Caco-2 (cell line): ENCODE measurements around the gene FBXO28. TPM values are rescaled to one million over a fixed set of nuclear protein-coding genes. Genes with fewer than 3 reads are reported as not detected.

Source experiments
- BruUV-seq: library from RNA; stranded (reverse); fragments of 400-500 nt; replicated peaks from 2 replicates; lab custom pipeline; 2021; lab: Mats Ljungman, UMichigan
- CTCF ChIA-PET: fragments of 300-600 bp; sonication (Branson Sonifier 250); formaldehyde crosslinking; loops from one replicate; lab custom pipeline; 2022; ENCODE audit warnings: antibody characterized with exemption; lab: Charles Lee
- POLR2A ChIA-PET: fragments of 300-600 bp; sonication (Branson Sonifier 250); formaldehyde crosslinking; loops from one replicate; lab custom pipeline; 2022; ENCODE audit warnings: antibody characterized with exemption; lab: Charles Lee
- DNase-seq, 2 experiments: peaks; one replicate each; pipeline versions ENCODE4 v3.0.0 to v3.0.0-alpha.2; 2020 to 2022
- H3K27me3 ChIP-seq: replicated peaks from 2 replicates; pipeline ENCODE4 v1.6.0; 2011; ENCODE audit warnings: low read length; ENCODE audit not compliant: control insufficient read depth, insufficient read depth
- H3K36me3 ChIP-seq: 2 replicates; pipeline ENCODE4 v1.5.1; 2011; ENCODE audit warnings: low read length; ENCODE audit not compliant: control insufficient read depth, insufficient read depth
- H3K4me1 ChIP-seq: fragments of 250-450 bp; sonication (Bioruptor Pico); 2 replicates; pipeline ENCODE4 v1.5.1; 2020; ENCODE audit warnings: mild to moderate bottlenecking
- H3K4me3 ChIP-seq: 2 replicates; pipeline ENCODE4 v1.5.1; 2011; ENCODE audit warnings: low read depth, mild to moderate bottlenecking, control low read depth, low read length
- H3K9me3 ChIP-seq: fragments of 250-450 bp; sonication (Bioruptor Pico); 2 replicates; pipeline ENCODE4 v1.5.1; 2020; ENCODE audit warnings: mild to moderate bottlenecking, moderate library complexity
- H3K27ac Mint-ChIP-seq: one replicate; pipeline ENCODE4 v1.8.0; 2022; ENCODE audit warnings: mixed read lengths; ENCODE audit not compliant: unreplicated experiment
- H3K27me3 Mint-ChIP-seq: one replicate; pipeline ENCODE4 v1.8.0; 2022; ENCODE audit warnings: mixed read lengths; ENCODE audit not compliant: insufficient read depth, unreplicated experiment
- H3K36me3 Mint-ChIP-seq: one replicate; pipeline ENCODE4 v1.8.0; 2022; ENCODE audit warnings: mild to moderate bottlenecking, mixed read lengths; ENCODE audit not compliant: insufficient read depth, unreplicated experiment
- H3K4me1 Mint-ChIP-seq: one replicate; pipeline ENCODE4 v1.8.0; 2022; ENCODE audit warnings: low read depth, mixed read lengths; ENCODE audit not compliant: unreplicated experiment
- H3K4me3 Mint-ChIP-seq: one replicate; pipeline ENCODE4 v1.8.0; 2022; ENCODE audit warnings: mild to moderate bottlenecking, moderate library complexity, mixed read lengths; ENCODE audit not compliant: unreplicated experiment
- H3K9me3 Mint-ChIP-seq: one replicate; pipeline ENCODE4 v1.8.0; 2022; ENCODE audit warnings: mixed read lengths; ENCODE audit not compliant: unreplicated experiment
- intact Hi-C: fragments of 100-400 bp; cut with micrococcal nuclease; formaldehyde crosslinking; loops from one replicate; pipeline ENCODE4 v1.10.0; 2022; ENCODE audit not compliant: unreplicated experiment
- total RNA-seq: library from RNA; stranded (reverse); gene quantifications from 2 replicates; pipeline ENCODE4 v1.2.3, GENCODE V29; 2022
- TF ChIP-seq, protein P1 (sequence below), 2 experiments: fragments of 200-600 bp in 1 of 2; IDR thresholded peaks; 1 replicate in 1 of 2; 2 replicates in 1 of 2; pipeline versions ENCODE4 v1.5.1 to v1.8.0; 2011 to 2022; ENCODE audit warnings: antibody characterized with exemption in 1 of 2, control low read depth in 1 of 2, inconsistent platforms in 1 of 2, low read depth in 1 of 2, low read length in 1 of 2, mild to moderate bottlenecking in 1 of 2, moderate library complexity in 1 of 2; ENCODE audit not compliant: insufficient read depth in 1 of 2, severe bottlenecking in 1 of 2, unreplicated experiment in 1 of 2

Gene FBXO28
- total RNA-seq, 1 experiment from 2014 or later: 31.3 TPM

DNA sequence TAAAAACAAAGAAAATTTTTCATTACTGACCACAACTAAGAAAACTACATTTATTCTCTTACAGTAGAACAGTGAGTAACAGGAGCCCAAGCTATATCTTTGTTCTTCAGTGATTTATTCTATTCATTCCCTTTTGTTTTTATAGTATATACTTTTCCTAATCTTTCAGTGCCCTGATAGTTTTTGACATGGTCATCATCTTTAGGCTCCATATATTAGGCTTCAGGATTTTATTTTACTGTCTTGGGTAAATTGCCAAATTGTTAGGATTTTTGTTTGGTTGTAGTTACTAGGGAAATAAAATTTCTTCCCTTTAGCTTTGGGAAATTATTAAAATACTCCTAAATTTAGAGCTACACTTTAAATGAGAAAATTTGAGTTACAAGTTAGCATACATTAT, 10.3 kb downstream of the FBXO28 start:
- Mint-ChIP-seq H3K27me3 (no peaks in the 10 kb centered on the region), H3K36me3 (peaks cover 14% of the 10 kb centered on the region), H3K27ac (no peak overlapping the region), H3K4me3 (no peak overlapping the region), H3K9me3 (no peaks in the 10 kb centered on the region), H3K4me1 (no peaks in the 10 kb centered on the region)
- BruUV-seq: no TSS peak
- H3K4me1 ChIP-seq: no peaks in the 10 kb centered on the region
- no peaks in the 10 kb centered on the region for H3K27me3 ChIP-seq
- DNase-seq: no peak
- H3K4me3 ChIP-seq: no peak overlapping the region
- CTCF ChIA-PET: no interaction called here
- POLR2A ChIA-PET: no interaction called here
- no peaks in the 10 kb centered on the region for H3K9me3 ChIP-seq
- intact Hi-C loops: no loop called here
- no peaks in the 10 kb centered on the region for H3K36me3 ChIP-seq
- TF ChIP-seq, protein P1, sequence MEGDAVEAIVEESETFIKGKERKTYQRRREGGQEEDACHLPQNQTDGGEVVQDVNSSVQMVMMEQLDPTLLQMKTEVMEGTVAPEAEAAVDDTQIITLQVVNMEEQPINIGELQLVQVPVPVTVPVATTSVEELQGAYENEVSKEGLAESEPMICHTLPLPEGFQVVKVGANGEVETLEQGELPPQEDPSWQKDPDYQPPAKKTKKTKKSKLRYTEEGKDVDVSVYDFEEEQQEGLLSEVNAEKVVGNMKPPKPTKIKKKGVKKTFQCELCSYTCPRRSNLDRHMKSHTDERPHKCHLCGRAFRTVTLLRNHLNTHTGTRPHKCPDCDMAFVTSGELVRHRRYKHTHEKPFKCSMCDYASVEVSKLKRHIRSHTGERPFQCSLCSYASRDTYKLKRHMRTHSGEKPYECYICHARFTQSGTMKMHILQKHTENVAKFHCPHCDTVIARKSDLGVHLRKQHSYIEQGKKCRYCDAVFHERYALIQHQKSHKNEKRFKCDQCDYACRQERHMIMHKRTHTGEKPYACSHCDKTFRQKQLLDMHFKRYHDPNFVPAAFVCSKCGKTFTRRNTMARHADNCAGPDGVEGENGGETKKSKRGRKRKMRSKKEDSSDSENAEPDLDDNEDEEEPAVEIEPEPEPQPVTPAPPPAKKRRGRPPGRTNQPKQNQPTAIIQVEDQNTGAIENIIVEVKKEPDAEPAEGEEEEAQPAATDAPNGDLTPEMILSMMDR (IDR thresholded peaks at IDR 0.05; ENCODE audit: insufficient read depth in 1 of 2, low read depth in 1 of 2, low read length in 1 of 2, severe bottlenecking in 1 of 2, unreplicated experiment in 1 of 2): no peak

DNA sequence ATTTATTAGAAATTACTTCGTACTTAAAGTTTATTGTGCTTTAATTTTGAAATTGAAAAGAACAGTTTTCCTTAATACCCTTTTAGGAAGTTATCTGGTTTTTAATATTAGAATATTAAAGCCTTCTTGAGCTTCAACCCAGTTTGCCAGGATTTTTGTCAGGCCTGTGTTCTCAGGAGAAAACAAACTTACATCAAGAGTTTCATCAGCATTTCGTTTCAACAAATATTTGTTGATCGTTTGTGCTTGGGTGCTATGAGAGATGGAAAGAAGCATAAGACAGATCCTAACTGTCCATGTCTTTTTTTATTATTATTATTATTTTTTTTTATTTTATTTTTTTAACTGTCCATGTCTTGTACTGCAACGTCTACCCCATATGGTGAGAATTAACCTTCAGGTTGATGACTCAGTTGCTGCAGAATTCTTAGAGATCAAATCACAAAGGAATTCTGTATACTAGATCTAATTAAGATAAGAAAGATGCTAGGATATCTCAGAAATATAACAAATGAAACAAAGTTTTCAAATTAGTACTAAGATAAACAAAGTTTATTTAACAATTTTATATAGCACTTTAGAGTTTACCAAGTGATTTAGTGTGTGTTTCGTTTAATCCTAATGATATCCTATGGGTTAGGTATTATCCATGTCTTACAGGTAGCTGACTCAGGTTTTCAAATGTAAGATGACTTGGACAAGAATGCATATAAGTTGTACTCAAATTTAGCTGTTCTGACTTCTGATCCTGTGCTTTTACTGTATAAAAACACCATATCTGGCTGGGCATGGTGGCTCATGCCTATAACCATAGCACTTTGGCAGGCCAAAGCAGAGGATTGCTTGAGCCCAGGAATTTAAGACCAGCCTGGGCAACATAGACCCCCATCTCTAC, 14.3 kb downstream of the FBXO28 start:
- TF ChIP-seq, protein P1 (IDR thresholded peaks at IDR 0.05; ENCODE audit: insufficient read depth in 1 of 2, low read depth in 1 of 2, low read length in 1 of 2, severe bottlenecking in 1 of 2, unreplicated experiment in 1 of 2): no peak
- Histone ChIP-seq H3K4me1 (no peaks in the 10 kb centered on the region), H3K27me3 (no peaks in the 10 kb centered on the region), H3K36me3 (no peaks in the 10 kb centered on the region), H3K9me3 (no peaks in the 10 kb centered on the region), H3K4me3 (no peak overlapping the region)
- intact Hi-C loops: no loop called here
- no peak overlapping the region for H3K27ac Mint-ChIP-seq
- BruUV-seq: no TSS peak
- no peak overlapping the region for H3K4me3 Mint-ChIP-seq
- H3K36me3 Mint-ChIP-seq: peaks cover 36% of the 10 kb centered on the region
- ChIA-PET POLR2A (no interaction called here), CTCF (interaction anchor here (0.6 kb wide), 1 partner anchor 141 kb away, joined by 6 read pairs; no protein-coding TSS in a partner anchor)
- no peaks in the 10 kb centered on the region for H3K4me1 Mint-ChIP-seq
- DNase-seq: no peak
- no peaks in the 10 kb centered on the region for H3K27me3 Mint-ChIP-seq
- no peaks in the 10 kb centered on the region for H3K9me3 Mint-ChIP-seq

DNA sequence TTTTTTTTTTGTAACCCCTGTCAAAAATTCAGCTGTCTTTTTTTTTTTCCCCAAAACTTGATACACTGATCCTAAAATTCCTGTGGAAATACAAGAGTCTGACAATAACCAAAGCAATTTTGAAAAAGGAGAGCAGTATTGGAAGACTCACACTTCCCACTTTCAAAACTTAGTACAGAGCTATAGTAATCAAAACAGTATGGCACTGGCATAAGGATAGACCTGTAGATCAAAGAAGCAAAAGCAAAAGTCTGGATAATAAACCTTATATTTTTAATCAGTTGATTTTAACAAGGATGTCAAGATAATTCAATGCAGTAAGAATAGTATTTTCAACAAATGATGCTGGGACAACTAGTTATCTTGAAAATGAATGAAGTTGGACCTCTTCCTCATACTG, 17.3 kb downstream of the FBXO28 start:
- Histone ChIP-seq H3K36me3 (no peaks in the 10 kb centered on the region; the same call in 1 of the 2 replicates), H3K9me3 (no peaks in the 10 kb centered on the region), H3K4me3 (no peak overlapping the region), H3K4me1 (peaks cover 3% of the 10 kb centered on the region; the same call in 1 of the 2 replicates), H3K27me3 (no peaks in the 10 kb centered on the region)
- TF ChIP-seq, protein P1 (IDR thresholded peaks at IDR 0.05; ENCODE audit: insufficient read depth in 1 of 2, low read depth in 1 of 2, low read length in 1 of 2, severe bottlenecking in 1 of 2, unreplicated experiment in 1 of 2): no peak
- H3K4me1 Mint-ChIP-seq: no peaks in the 10 kb centered on the region
- H3K9me3 Mint-ChIP-seq: no peaks in the 10 kb centered on the region
- H3K4me3 Mint-ChIP-seq: no peak overlapping the region
- DNase-seq: no peak
- ChIA-PET CTCF (no interaction called here), POLR2A (no interaction called here)
- no peak overlapping the region for H3K27ac Mint-ChIP-seq
- TSS peak; percentile 2 for BruUV-seq
- H3K27me3 Mint-ChIP-seq: no peaks in the 10 kb centered on the region
- intact Hi-C loops: no loop called here
- H3K36me3 Mint-ChIP-seq: peaks cover 52% of the 10 kb centered on the region
